ENCODE measurements around the gene GREB1L.
"Not testable (repeated sequence)": the region's sequence is repeated elsewhere in the genome, so short reads cannot be mapped to it uniquely, and the experiment has no call there.

The GREB1L gene

GRCh38 chr18:21242141-21242779, at the start of gene GREB1L:
GREB1L (plus strand) TSS chr18:21242232; CDS start chr18:21383519, 141,287 bp downstream.
- peak; percentile 56 for DNase-seq

DNA sequence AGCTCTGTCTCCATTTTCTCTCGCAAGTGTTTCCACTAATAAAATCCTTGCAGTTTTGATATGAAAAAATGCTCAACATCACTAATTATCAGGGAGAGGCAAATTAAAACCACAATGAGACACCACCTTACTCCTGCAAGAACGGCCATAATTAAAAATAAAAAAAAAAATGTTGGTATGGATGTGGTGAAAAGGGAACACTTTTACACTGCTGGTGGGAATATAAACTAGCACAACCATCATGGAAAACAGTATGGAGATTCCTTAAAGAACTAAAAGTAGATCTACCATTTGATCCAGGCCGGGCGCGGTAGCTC, 49.8 kb upstream of the GREB1L start:
- DNase-seq: no peak

- DNase-seq: peak; percentile 37
Measured at GRCh38 chr18:21194871-21195771, 46.9 kb upstream of the GREB1L start.

GRCh38 chr18:21196426-21196825, 45.6 kb upstream of the GREB1L start:
- no peak for DNase-seq

- DNase-seq: no peak
Measured at GRCh38 chr18:21203126-21203525, 38.9 kb upstream of the GREB1L start.

DNA sequence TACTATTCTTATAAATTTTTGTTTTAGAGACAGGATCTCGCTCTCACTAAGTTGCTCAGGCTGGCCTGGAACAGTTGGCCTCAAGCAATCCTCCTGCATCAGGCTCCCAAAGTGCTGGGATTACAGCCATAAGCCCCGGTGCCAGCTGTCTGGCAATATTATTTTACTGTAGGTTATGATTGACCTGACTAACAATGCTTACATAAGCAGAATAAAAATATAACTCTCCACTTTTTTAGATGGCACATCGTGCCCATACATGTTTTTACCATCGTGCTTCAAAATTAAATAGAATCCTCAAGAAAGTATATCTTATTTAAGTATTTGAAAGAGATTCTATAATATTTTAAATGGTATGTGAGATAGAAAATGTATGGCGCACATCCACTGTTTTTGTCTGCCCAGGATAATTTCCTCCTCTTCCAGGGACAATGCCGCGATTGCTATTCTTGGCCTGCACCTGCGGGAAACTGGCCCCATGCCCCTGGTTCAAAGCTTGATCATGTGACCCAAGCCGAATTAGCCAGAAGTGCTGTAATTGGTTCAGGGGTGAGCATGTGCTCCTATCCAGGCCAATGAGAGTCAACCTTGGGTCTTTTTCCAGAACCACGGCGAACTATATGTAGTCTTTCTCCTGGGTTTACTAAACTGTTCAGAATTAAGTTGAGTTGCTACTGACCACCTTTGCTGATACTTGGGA, 38.3 kb upstream of the GREB1L start:
- no peak for DNase-seq

DNA sequence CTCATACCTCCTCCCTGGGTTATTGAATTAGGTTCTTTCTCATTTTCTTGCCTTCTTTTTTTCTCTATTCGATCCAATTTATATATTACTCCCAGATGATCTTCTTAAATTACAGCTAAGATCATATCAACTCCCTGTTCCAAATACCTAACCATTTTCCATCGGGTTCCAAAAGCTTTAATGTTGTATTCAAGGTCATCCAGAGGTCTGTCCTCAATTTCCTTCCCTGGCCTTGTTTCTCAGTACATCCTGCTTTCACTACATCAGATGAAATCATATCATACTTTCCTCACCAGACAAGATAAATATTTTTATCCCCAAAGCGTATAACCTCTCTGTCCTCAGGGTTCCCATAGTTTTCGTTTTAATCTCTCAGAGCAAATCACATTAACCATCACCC, 36.3 kb upstream of the GREB1L start:
- no peak for DNase-seq

DNA sequence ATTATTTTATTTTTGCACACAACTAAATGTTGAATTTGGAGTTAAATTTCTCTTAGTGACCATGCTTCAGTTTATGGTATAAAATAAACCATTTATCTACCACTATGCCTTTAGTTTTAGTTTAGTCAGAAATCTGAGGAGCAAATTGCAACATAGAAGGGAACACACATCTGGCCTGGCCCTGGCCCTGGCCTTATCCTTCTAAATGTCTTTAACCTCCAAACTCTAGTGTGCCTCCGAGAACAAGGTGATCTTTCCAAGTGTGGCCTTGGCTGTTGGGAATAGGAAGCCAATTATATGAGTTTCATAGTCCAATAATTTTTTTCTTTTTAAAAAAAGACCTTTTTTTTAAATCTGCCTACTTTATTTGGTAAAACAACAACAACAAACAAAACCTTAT, 31.8 kb upstream of the GREB1L start:
- DNase-seq: no peak

DNA sequence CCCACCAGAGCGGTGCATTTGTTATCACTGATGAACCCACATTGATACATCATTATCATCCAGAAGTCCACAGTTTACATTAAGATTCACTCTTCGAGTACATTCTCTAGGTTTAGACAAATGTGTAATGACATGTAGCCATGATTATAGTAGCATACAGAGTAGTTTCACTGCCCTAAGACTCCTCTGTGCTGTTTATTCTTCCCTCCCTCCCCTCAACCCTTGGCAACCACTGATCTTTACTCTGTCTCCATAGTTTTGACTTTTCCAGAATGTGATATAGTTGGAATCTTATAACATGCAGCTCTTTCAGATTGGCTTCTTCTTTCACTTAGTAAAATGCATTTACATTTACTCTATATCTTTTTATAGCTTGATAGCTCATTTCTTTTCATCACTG, 31.2 kb upstream of the GREB1L start:
- no peak for DNase-seq

- DNase-seq: not testable (repeated sequence)
Measured at GRCh38 chr18:21214409-21214808, 27.6 kb upstream of the GREB1L start.

GRCh38 chr18:21215490-21215889, 26.5 kb upstream of the GREB1L start:
- DNase-seq: no peak

DNA sequence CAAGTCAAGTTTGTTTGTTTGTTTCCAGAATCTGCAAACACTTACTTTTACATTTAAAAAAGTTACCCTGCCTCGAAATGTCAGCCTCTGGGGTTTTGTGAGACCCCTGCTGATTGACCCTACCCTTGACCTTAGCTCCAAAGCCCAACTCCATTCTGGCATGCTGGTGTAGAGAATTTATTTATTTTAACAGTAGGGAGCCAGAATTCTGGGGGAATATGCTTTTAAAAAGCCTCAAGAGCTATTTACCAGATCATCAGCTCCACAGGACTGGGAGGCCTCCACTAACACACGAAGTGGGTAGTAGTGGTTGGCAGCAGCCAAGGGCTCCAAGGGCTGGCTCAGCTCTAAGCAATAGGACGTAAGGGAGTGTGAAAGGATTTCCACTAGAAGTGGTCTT, 23.2 kb upstream of the GREB1L start:
- peak; percentile 9 for DNase-seq

GRCh38 chr18:21230436-21230835, 11.6 kb upstream of the GREB1L start:
- DNase-seq: no peak

DNA sequence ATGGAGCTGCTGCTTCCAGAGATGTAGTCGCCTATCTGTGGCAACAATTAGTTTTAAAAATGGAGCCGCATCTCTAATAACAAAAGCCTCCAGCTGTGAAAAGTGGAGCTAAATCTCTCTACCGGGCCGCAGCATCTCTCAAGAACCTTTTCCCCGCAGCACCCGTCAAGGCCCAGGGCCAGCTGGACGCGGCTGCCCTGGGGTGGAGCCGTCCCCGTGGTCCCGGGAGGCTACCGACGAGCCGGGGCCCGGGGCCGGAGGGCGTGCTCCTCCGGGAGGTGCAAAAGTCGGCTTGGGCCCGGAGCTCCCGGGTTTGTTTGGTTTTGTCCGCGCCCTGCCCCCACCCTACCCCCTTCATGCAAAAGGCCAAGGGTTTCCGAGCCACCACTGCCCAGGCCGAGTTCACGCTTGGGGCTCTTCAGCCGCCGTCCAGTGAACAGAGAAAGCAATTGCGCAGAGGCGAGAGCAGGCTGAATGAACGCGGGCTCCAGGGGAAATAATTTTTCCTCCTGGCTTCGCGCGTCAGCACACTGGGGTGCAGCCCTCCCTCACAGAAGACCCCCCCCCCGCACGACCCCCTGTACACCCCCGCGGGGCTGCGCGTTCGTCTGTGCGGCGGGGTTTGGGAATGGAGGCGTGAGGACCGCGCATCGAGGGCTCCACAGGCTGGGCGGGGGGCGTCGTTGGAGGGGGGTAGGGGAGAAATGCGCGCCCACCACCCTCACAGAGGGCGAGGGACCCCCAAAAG, 557 bp upstream of the GREB1L start:
- peak; percentile 16 for DNase-seq

GRCh38 chr18:21242780-21243401, 859 bp downstream of the GREB1L start:
- DNase-seq: no peak

DNA sequence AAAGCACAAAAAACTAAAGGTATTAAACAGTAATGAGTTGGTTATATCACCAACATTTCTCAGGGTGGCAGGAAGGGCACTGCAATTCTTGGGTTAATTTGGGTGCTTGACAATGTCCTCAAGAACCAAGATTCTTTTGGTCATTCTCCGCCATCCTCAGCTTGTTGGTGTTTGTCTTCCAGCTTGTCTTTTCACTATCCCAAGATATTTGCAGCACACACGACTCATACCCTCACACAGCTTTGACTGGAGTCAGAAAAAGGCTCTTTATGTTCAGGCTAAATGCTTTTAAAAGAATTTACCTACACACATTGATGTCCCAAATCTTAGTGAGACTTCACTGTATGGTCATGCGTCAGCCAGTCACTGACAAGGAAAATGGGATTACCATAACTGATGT, 12.5 kb downstream of the GREB1L start:
- DNase-seq: no peak

GRCh38 chr18:21255211-21255610, 13.2 kb downstream of the GREB1L start:
- DNase-seq: no peak

GRCh38 chr18:21257386-21257785, 15.4 kb downstream of the GREB1L start:
- no peak for DNase-seq

DNA sequence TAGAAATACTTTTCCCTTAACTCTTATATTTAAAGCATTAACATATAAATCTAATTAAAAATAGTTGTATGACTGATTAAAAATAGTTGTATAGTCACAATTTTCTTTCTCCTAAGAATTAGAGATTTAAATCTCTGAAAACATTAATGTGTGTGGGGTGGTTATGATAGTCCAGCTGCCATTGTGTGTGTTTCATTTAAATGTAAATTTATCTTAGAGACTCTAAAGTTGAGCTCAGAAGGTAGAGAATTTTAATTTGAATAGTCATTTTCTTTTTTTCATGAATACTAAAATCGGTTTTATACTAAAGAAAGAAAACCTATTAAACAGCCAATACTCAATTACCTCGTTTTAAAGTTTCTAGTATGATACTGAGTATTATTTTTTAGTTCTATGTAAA, 18.6 kb downstream of the GREB1L start:
- no peak for DNase-seq

DNA sequence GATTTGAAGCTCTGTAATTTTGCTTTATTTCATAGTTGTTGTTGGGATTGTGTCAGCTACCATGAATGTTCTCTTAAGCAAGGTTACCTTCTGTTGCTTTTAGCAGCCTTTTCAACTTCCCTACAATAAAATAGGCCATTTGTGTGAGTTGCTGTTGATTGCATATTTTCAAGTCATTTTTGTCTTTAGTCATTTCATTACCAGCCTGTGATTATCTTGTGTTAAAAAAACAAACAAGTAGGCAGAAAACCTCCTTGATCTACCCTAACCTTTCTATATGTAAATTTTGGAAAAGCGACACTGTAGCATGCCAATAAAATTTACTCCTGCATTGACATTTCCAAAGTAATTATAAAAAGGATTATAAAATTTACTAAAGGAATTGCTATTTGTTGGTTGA, 19.3 kb downstream of the GREB1L start:
- DNase-seq: no peak

DNA sequence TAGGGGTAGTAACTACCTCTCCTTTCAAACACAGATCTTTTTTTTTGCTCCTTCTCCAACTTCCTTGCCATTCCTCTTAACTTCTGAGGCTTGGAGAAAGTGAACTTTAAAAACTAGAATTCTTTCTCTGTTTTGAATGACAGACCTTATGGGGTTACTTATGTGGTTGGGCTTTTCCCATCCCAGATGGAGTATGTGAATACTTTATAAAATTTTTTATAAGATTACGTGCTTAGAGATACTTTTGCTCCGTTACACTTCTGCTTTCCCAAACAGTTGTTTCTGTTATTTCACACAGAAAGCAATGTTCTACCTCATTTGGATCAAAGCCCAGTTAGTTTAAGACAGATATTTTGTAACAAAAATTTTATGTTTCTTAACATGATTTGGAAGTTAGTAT, 20.2 kb downstream of the GREB1L start:
- no peak for DNase-seq

DNA sequence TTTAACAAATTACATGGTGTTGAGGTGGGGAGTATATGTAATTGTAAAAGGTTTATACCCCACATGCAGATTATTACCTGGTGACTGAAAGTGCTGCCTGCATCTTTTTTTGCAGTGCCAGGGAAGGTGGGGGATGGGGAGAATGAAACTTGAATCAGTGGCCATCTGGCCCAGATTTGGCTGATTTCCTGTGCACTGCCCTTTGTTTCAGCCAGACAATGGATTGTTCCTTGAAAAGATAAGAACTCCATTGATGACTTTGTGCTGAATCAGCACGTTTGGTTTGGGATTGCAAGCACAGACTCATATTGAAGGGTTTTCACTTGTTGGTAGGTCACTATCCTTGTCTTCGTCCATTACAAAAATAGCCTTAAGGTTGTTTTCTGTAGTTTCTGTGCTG, 20.9 kb downstream of the GREB1L start:
- DNase-seq: no peak

DNA sequence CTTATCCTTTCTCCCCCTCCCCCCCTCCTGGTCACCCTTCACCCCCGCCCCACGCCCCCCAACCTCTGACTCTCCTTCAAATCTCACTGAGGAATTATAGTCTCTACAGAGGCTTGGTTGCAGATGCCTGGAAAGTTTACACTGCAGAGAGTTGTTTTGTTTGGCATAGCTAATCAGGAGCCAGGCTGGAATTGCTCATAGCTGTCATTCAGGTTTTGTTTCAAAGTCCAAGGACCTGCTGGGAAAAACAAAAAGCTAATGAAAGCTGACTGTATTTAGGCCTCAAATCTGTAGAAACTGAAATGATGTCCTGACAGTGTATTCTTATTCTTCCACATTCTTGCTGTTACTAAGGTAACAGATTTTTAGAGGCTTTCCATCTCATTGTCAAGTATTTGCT, 22.6 kb downstream of the GREB1L start:
- DNase-seq: no peak

All from NCI-H345 (cell line).